ENCODE data around the gene OSBPL3. TPM values are rescaled to one million over a fixed set of nuclear protein-coding genes. Genes with fewer than 3 reads are reported as not detected.

The OSBPL3 gene
- total and polyA plus RNA-seq, 7 donors: 0.60 to 6.3 (median 1.8) TPM

DNA sequence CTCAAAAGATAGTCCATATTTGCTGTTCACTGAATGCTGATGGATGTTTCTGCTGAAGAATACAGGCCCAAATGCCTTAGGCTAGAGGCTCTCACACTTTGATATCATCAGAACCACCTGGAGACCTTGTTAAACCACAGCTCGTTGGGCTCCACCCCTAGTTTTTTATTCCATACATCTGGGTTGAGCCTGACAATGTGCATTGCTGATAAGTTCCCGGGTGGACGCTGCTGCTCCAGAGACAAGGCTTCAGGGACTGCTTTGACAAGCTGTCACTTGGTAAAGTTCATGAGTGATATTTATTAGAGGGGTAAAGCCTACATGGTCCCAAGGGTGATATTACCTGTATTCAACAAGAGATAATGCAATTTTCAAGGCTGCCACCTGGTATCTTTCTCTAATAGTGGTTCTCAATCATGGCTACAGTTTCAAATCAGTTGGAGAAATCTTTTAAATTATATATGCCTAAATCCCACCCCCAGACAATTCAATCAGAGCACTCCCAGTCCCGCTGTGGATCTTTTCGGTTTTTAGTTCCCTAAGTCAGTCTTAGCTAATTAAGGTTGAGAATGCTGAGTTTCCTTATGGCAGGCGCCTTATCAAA, 115.7 kb downstream of the OSBPL3 start:
- TF ChIP-seq EP300 (IDR thresholded peaks at IDR 0.05): no peak
- TF ChIP-seq POLR2AphosphoS5 (IDR thresholded peaks at IDR 0.05): no peak
- TF ChIP-seq, protein P1, sequence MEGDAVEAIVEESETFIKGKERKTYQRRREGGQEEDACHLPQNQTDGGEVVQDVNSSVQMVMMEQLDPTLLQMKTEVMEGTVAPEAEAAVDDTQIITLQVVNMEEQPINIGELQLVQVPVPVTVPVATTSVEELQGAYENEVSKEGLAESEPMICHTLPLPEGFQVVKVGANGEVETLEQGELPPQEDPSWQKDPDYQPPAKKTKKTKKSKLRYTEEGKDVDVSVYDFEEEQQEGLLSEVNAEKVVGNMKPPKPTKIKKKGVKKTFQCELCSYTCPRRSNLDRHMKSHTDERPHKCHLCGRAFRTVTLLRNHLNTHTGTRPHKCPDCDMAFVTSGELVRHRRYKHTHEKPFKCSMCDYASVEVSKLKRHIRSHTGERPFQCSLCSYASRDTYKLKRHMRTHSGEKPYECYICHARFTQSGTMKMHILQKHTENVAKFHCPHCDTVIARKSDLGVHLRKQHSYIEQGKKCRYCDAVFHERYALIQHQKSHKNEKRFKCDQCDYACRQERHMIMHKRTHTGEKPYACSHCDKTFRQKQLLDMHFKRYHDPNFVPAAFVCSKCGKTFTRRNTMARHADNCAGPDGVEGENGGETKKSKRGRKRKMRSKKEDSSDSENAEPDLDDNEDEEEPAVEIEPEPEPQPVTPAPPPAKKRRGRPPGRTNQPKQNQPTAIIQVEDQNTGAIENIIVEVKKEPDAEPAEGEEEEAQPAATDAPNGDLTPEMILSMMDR (IDR thresholded peaks at IDR 0.05): no peak
- TF ChIP-seq POLR2A (IDR thresholded peaks at IDR 0.05): no peak
- H3K36me3 ChIP-seq: no peaks in the 10 kb centered on the region
- H3K27me3 ChIP-seq: no peaks in the 10 kb centered on the region
- DNase-seq: no peak
- no peaks in the 10 kb centered on the region for H3K9me3 ChIP-seq
- intact Hi-C loops (cut with DNase I): no loop called here
- H3K4me3 ChIP-seq: no peak overlapping the region
- WGBS, 2 donors: 90 to 92% methylated on average over 6 of the region's 6 CpGs
- H3K27ac ChIP-seq: no peak overlapping the region
- no peaks in the 10 kb centered on the region for H3K4me1 ChIP-seq

DNA sequence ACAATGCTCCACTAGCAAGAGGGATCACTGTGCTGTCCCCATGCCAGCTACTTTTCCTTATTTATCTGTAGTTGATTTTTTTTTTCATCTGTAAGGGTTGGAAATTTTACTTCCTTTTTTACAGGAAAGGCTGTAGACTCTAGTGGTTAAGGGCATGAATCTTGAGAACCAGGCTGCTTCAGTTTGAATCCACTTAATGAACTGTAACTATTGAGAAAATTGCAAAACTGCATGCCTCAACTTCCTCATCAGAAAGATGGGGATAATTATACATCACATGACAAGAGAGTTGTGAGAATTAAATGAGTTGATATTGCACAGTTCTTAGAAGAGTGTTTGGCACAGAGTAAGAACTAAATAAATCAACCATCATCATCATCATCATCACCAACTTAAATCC, 116.4 kb downstream of the OSBPL3 start:
- no peaks in the 10 kb centered on the region for H3K9me3 ChIP-seq
- no peak overlapping the region for H3K4me3 ChIP-seq
- no peaks in the 10 kb centered on the region for H3K36me3 ChIP-seq
- DNase-seq: no peak
- H3K27me3 ChIP-seq: no peaks in the 10 kb centered on the region
- H3K4me1 ChIP-seq: no peaks in the 10 kb centered on the region
- TF ChIP-seq, protein P1 (IDR thresholded peaks at IDR 0.05): no peak
- TF ChIP-seq EP300 (IDR thresholded peaks at IDR 0.05) (no peak), POLR2AphosphoS5 (IDR thresholded peaks at IDR 0.05) (no peak), POLR2A (IDR thresholded peaks at IDR 0.05) (no peak)
- no peak overlapping the region for H3K27ac ChIP-seq
- intact Hi-C loops (cut with DNase I): no loop called here

DNA sequence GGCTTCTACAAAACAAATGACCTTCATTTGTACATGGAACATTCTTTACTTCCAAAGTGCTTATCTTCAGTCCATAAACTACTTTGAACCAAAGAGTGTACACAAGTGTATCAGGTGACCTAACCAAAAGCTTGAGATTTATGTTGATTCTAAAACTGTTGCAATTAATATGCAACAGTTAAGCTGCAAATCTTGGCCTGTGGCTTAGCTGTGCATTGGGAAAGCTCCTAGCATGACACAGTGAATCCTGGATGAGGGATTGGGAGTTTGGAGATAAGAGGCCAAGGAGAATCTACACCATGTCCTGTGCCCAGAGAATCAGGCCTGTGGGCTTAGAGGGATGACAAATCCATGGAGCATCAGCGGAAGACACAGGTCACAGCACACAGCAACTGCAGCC, 117.5 kb downstream of the OSBPL3 start:
- DNase-seq: no peak
- H3K36me3 ChIP-seq: no peaks in the 10 kb centered on the region
- intact Hi-C loops (cut with DNase I): no loop called here
- no peaks in the 10 kb centered on the region for H3K27me3 ChIP-seq
- whole genome bisulfite sequencing, 2 donors: 100% methylated on average over 1 of the region's 1 CpG
- no peaks in the 10 kb centered on the region for H3K9me3 ChIP-seq
- TF ChIP-seq POLR2A (IDR thresholded peaks at IDR 0.05) (no peak), POLR2AphosphoS5 (IDR thresholded peaks at IDR 0.05) (no peak), EP300 (IDR thresholded peaks at IDR 0.05) (no peak)
- TF ChIP-seq, protein P1 (IDR thresholded peaks at IDR 0.05): no peak
- no peak overlapping the region for H3K27ac ChIP-seq
- no peak overlapping the region for H3K4me3 ChIP-seq
- no peaks in the 10 kb centered on the region for H3K4me1 ChIP-seq

DNA sequence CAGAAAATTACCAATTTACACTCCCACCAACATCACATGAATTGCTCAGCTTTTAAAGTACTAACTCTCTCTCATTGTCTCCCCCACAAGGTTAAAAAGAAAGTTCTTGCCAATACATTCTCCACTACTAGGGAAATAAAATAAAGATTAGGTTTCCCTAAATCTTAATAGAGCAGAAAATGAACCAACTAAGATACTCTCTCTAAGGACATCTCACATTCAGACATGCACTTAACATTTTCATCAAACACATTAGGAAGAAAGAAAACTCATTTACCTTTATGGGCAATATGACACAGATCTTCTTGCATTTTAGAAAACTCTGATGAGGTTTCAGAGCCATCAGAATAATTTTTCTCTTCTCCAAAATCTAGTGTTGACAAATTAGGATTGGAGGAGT, 118.6 kb downstream of the OSBPL3 start:
- intact Hi-C loops (cut with DNase I): no loop called here
- no peak for DNase-seq
- TF ChIP-seq EP300 (IDR thresholded peaks at IDR 0.05): no peak
- TF ChIP-seq, protein P1 (IDR thresholded peaks at IDR 0.05): no peak
- no peak for TF ChIP-seq POLR2AphosphoS5 (IDR thresholded peaks at IDR 0.05)
- no peak for TF ChIP-seq POLR2A (IDR thresholded peaks at IDR 0.05)
- no peaks in the 10 kb centered on the region for H3K9me3 ChIP-seq
- no peaks in the 10 kb centered on the region for H3K27me3 ChIP-seq
- no peak overlapping the region for H3K4me3 ChIP-seq
- no peak overlapping the region for H3K27ac ChIP-seq
- no peaks in the 10 kb centered on the region for H3K4me1 ChIP-seq
- H3K36me3 ChIP-seq: no peaks in the 10 kb centered on the region

DNA sequence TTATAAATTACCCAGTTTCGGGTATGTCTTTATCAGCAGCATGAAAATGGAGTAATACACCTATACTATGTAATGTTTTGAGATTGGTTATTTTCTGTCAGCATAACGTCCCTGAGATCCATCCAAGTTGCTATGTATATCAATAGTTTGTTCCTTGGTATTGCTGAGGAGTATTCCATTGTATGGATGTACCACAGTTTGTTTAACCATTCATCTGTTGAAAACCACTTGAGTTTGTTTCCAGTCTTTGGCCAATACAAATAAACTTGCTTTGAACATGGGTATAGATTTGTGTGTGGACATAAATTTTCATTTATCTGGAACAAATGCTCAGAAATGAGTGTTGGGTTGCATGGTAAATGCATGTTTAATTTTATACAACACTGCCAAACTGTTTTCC, 119.4 kb downstream of the OSBPL3 start:
- no peak overlapping the region for H3K4me3 ChIP-seq
- H3K9me3 ChIP-seq: no peaks in the 10 kb centered on the region
- DNase-seq: no peak
- WGBS, 2 donors: 96 to 97% methylated on average over 2 of the region's 2 CpGs
- no peaks in the 10 kb centered on the region for H3K4me1 ChIP-seq
- H3K27me3 ChIP-seq: no peaks in the 10 kb centered on the region
- TF ChIP-seq POLR2A (IDR thresholded peaks at IDR 0.05): no peak
- no peak for TF ChIP-seq EP300 (IDR thresholded peaks at IDR 0.05)
- intact Hi-C loops (cut with DNase I): no loop called here
- no peak overlapping the region for H3K27ac ChIP-seq
- H3K36me3 ChIP-seq: no peaks in the 10 kb centered on the region

All from sigmoid colon (tissue), 7 donors.